BJ (cell line): ENCODE results near the gene ZBTB21. TPM values are rescaled to one million over a fixed set of nuclear protein-coding genes. Genes with fewer than 3 reads are reported as not detected.

Experiments
- CTCF ChIA-PET: fragments of 350-600 bp; formaldehyde crosslinking; extraction: SDS; loops from one replicate; lab custom pipeline; 2021; ENCODE audit warnings: antibody characterized with exemption, inconsistent platforms; lab: Yijun Ruan, JAX
- POLR2A ChIA-PET: fragments of 300-600 bp; sonication (Branson Sonifier 250); formaldehyde crosslinking; extraction: SDS; loops from one replicate; lab custom pipeline; 2021; ENCODE audit warnings: antibody characterized with exemption; lab: Charles Lee
- DNase-seq: peaks from one replicate; pipeline ENCODE4 v3.0.0-alpha.2; 2011; ENCODE audit warnings: low read depth
- H3K27me3 ChIP-seq: 2 replicates; pipeline ENCODE4 v1.6.0; 2011; ENCODE audit warnings: low read length; ENCODE audit not compliant: control insufficient read depth, insufficient read depth
- H3K36me3 ChIP-seq: 2 replicates; pipeline ENCODE4 v1.5.1; 2011; ENCODE audit warnings: low read length; ENCODE audit not compliant: control insufficient read depth, insufficient read depth
- H3K4me3 ChIP-seq: 2 replicates; pipeline ENCODE4 v1.5.1; 2011; ENCODE audit warnings: low read depth, mild to moderate bottlenecking, control low read depth, low read length
- polyA plus RNA-seq: library from polyadenylated mRNA; depleted of rRNA; stranded (reverse); fragments of >200 nt; gene quantifications from 2 replicates; pipeline ENCODE4 v1.2.3, GENCODE V29; 2011
- TF ChIP-seq, protein P1 (sequence below): IDR thresholded peaks from 2 replicates; pipeline ENCODE4 v1.5.1; 2011; ENCODE audit warnings: low read depth, mild to moderate bottlenecking, control low read depth, inconsistent platforms, low read length, moderate library complexity; ENCODE audit not compliant: insufficient read depth

ZBTB21 gene
- polyA plus RNA-seq, 1 experiment: 8.1 TPM

DNA sequence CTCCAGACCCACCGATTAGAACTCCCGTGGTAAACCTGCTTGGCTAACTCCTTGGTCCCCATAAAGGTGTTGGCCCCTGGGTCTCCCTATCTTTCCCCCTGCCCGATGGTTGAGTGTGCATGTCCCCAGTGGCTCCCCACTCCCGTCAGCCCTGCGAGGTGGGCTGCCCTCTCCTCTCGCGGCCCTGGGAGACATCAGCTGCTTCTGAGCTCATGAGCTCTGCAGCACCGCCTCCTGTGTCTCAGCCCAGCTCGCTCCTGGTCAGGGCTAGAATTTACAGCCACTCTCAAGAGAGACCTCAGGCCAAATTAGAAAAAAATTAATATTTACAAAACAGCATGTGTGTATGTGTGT, 15.9 kb upstream of the ZBTB21 start:
- ChIA-PET CTCF (interaction anchor here (0.8 to 2.5 kb wide), 4 partner anchors 13 to 92 kb away, joined by 3 to 16 read pairs (median 6); no protein-coding TSS in a partner anchor), POLR2A (no interaction called here)
- H3K27me3 ChIP-seq: no peaks in the 10 kb centered on the region
- TF ChIP-seq, protein P1, sequence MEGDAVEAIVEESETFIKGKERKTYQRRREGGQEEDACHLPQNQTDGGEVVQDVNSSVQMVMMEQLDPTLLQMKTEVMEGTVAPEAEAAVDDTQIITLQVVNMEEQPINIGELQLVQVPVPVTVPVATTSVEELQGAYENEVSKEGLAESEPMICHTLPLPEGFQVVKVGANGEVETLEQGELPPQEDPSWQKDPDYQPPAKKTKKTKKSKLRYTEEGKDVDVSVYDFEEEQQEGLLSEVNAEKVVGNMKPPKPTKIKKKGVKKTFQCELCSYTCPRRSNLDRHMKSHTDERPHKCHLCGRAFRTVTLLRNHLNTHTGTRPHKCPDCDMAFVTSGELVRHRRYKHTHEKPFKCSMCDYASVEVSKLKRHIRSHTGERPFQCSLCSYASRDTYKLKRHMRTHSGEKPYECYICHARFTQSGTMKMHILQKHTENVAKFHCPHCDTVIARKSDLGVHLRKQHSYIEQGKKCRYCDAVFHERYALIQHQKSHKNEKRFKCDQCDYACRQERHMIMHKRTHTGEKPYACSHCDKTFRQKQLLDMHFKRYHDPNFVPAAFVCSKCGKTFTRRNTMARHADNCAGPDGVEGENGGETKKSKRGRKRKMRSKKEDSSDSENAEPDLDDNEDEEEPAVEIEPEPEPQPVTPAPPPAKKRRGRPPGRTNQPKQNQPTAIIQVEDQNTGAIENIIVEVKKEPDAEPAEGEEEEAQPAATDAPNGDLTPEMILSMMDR: no peak
- H3K36me3 ChIP-seq: no peaks in the 10 kb centered on the region
- no peak overlapping the region for H3K4me3 ChIP-seq
- no peak for DNase-seq

DNA sequence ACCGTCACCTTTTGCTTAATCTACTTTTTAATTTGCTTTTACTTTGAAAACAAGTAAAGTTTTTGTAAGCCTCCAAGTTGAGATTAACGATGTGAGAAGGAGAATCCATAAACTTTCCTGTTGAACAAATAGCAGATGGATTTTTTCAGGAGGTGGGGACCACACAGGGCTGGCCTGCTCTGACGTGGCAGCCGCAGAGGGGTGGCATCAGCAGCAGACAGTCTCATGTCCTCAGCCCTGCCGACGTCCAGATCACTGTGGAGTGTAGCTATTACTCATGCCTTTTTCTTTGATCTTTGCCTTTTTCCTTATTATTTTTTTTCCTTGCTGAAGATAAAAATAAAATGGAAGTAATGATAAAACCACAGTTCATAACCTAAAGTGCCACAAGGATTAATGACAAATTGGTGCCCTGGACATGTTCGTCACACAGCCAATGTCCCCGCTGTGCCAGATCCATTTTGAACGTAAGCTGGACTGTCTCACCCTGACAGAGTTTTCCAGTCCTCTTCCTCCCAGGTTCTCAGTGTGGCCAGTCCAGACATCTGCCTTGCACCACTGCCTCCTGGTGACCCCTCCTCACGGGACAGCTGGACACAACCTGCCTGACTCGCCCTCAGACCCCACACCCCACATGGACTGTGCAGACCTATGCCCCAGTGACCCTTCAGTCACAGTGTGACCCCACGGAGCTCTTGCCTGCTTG, 15.4 kb upstream of the ZBTB21 start:
- TF ChIP-seq, protein P1: no peak
- peak; percentile 67 for DNase-seq
- ChIA-PET CTCF (interaction anchor here (0.8 to 2.5 kb wide), 6 partner anchors 13 to 93 kb away, joined by 3 to 16 read pairs (median 4); no protein-coding TSS in a partner anchor), POLR2A (interaction anchor here (0.6 kb wide), 2 partner anchors 16 to 69 kb away, joined by 4 to 5 read pairs; no protein-coding TSS in a partner anchor)
- no peaks in the 10 kb centered on the region for H3K27me3 ChIP-seq
- H3K4me3 ChIP-seq: no peak overlapping the region
- H3K36me3 ChIP-seq: no peaks in the 10 kb centered on the region

DNA sequence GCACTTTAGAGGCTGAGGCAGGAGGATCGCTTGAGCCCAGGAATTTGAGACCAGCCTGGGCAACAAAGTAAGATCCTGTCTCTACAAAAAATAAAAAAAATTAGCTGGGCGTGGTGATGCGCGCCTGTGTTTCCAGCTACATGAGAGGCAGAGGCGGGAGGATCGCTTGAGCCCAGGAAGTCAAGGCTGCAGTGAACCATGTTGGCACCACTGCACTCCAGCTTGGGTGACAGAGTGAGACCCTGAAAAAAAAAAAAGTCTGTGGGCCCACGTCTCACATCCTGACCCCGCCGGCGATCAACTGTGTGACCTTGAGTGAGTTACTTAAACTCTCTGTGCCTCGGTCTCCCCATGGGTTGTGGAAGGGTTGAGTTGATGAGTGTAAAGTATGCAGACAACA, 12.7 kb upstream of the ZBTB21 start:
- ChIA-PET POLR2A (no interaction called here), CTCF (no interaction called here)
- no peaks in the 10 kb centered on the region for H3K36me3 ChIP-seq
- TF ChIP-seq, protein P1: no peak
- no peak overlapping the region for H3K4me3 ChIP-seq
- DNase-seq: no peak
- no peaks in the 10 kb centered on the region; the same call in 1 of the 2 replicates for H3K27me3 ChIP-seq

DNA sequence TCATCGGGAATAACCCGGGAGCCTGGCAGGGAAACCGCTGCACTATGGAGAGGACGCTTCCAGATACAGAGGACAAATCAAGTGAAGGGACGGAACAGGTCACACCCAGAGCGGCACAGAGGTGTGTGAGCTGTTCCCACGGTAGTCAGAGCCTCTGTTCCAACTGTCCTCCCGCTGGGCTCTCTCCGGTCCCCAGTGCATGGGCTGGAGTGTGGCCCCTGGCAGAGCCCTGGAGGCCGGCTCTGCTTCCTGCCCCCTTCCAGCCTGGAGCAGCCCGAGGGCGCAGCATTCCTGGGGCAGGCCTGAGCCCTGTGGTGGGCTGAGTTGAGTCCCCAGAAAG, 11.9 kb upstream of the ZBTB21 start:
- TF ChIP-seq, protein P1: no peak
- no peaks in the 10 kb centered on the region; the same call in 1 of the 2 replicates for H3K27me3 ChIP-seq
- no peak overlapping the region for H3K4me3 ChIP-seq
- H3K36me3 ChIP-seq: no peaks in the 10 kb centered on the region
- no peak for DNase-seq
- ChIA-PET CTCF (no interaction called here), POLR2A (no interaction called here)

DNA sequence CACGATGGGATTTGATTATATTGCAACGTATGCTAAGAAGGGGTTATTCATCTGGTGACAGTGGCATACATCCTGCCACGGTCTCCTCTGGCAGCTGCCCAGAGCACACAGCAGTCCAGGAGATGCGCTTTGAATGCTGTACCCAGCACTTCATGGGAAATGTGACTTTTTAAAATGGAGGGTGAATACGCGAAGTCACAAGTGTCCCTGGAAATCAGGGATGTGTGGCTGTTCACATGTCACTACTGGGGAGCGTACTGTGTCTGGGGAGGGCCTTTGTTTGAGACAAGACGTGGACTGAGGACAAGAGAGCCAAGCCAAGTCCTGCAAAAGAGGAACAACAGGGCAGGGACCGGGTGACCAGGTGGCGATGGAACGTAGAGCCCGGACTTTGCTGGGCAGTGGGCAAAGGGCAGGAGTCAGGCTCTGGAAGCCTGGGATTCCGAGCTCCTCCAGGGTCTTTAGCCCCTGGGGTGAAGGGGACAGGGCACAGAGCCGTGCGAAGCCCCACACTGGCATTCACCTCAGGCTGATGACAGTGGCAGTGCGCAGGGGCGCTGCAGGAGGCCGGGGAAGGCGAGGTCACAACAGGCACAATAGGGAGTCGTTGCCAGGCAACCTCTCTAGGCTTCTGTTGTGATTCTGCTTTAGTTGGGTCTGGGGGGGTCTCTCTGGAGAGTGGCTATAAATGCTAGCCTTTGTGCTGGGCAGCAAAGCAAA, 11.4 kb upstream of the ZBTB21 start:
- TF ChIP-seq, protein P1: no peak
- CTCF ChIA-PET: no interaction called here
- Histone ChIP-seq H3K36me3 (no peaks in the 10 kb centered on the region), H3K4me3 (no peak overlapping the region), H3K27me3 (no peaks in the 10 kb centered on the region; the same call in 1 of the 2 replicates)
- no peak for DNase-seq
- POLR2A ChIA-PET: no interaction called here
